Neural cell (in vitro differentiated cells): ENCODE data around the gene RBM33. TPM values are rescaled to one million over a fixed set of nuclear protein-coding genes. Genes with fewer than 3 reads are reported as not detected.

Experiments used
- H2AFZ ChIP-seq: fragments of 200-600, 300-800 bp; sonication (generic), shearing (Covaris generic); 2 replicates; pipeline ENCODE4 v1.6.0; 2014; ENCODE audit warnings: low read depth, mild to moderate bottlenecking, antibody characterized with exemption, low read length, moderate library complexity
- H3F3A ChIP-seq: fragments of 200-600 bp; shearing (Covaris generic); 2 replicates; pipeline ENCODE4 v1.6.1; 2016; ENCODE audit warnings: mild to moderate bottlenecking, moderate library complexity, mixed read lengths, antibody characterized with exemption, low read length; ENCODE audit not compliant: insufficient read depth, poor library complexity, severe bottlenecking
- H3K27ac ChIP-seq: fragments of 200-600, 300-800 bp; sonication (generic), shearing (Covaris generic); 2 replicates; pipeline ENCODE4 v1.5.1; 2014; ENCODE audit warnings: mild to moderate bottlenecking, low read length, moderate library complexity
- H3K27me3 ChIP-seq: fragments of 300-800, 200-600 bp; sonication (generic), shearing (Covaris generic); 2 replicates; pipeline ENCODE4 v1.6.0; 2014; ENCODE audit warnings: mild to moderate bottlenecking, low read depth, low read length, moderate library complexity; ENCODE audit not compliant: insufficient read depth
- H3K36me3 ChIP-seq: fragments of 300-800, 200-600 bp; sonication (generic), shearing (Covaris generic); 2 replicates; pipeline ENCODE4 v1.5.1; 2014; ENCODE audit warnings: mild to moderate bottlenecking, antibody characterized with exemption, low read length, moderate library complexity; ENCODE audit not compliant: insufficient read depth
- H3K4me2 ChIP-seq: fragments of 300-800, 200-600 bp; sonication (generic), shearing (Covaris generic); 2 replicates; pipeline ENCODE4 v1.6.0; 2014; ENCODE audit warnings: mild to moderate bottlenecking, low read length
- H3K4me3 ChIP-seq: fragments of 300-800, 200-600 bp; sonication (generic), shearing (Covaris generic); 2 replicates; pipeline ENCODE4 v1.5.1; 2014; ENCODE audit warnings: mild to moderate bottlenecking, low read length, moderate library complexity
- H3K79me2 ChIP-seq: fragments of 200-600 bp; shearing (Covaris generic); replicated peaks from 2 replicates; pipeline ENCODE4 v1.6.0; 2014; ENCODE audit warnings: mild to moderate bottlenecking, low read length, moderate library complexity; ENCODE audit not compliant: insufficient read depth
- H3K9ac ChIP-seq: fragments of 300-800, 200-600 bp; sonication (generic), shearing (Covaris generic); 2 replicates; pipeline ENCODE4 v1.6.1; 2016; ENCODE audit warnings: mild to moderate bottlenecking, low read length, mixed read lengths
- H3K9me2 ChIP-seq: fragments of 200-600 bp; shearing (Covaris generic); 2 replicates; pipeline ENCODE4 v1.6.1; 2016; ENCODE audit warnings: mild to moderate bottlenecking, low read length, mixed read lengths; ENCODE audit not compliant: insufficient read depth
- H3K9me3 ChIP-seq: fragments of 200-600, 300-800 bp; sonication (generic), shearing (Covaris generic); 2 replicates; pipeline ENCODE4 v1.6.1; 2016; ENCODE audit warnings: mild to moderate bottlenecking, mixed run types, low read length, moderate library complexity, mixed read lengths
- H4K20me1 ChIP-seq: fragments of 200-600 bp; shearing (Covaris generic); 2 replicates; pipeline ENCODE4 v1.6.1; 2016; ENCODE audit warnings: mild to moderate bottlenecking, mixed run types; ENCODE audit not compliant: insufficient read depth
- CTCF ChIP-seq: fragments of 450-650 bp; IDR thresholded peaks from 2 replicates; pipeline ENCODE4 v1.5.1; 2014; ENCODE audit warnings: antibody characterized with exemption, mild to moderate bottlenecking, moderate library complexity; ENCODE audit not compliant: poor library complexity, severe bottlenecking
- EP300 ChIP-seq: fragments of 450-650 bp; conservative IDR thresholded peaks from 2 replicates; pipeline ENCODE4 v1.6.1; 2014; ENCODE audit warnings: antibody characterized with exemption, mild to moderate bottlenecking, moderate library complexity; ENCODE audit not compliant: poor library complexity, severe bottlenecking
- EZH2 ChIP-seq: fragments of 200-600, 300-800 bp; shearing (Covaris generic), sonication (generic); IDR thresholded peaks from 2 replicates; pipeline ENCODE4 v1.6.1; 2014; ENCODE audit warnings: antibody characterized with exemption, low read length, borderline replicate concordance, mild to moderate bottlenecking; ENCODE audit not compliant: insufficient read depth, poor library complexity, severe bottlenecking
- MXI1 ChIP-seq: fragments of 450-650 bp; conservative IDR thresholded peaks from 2 replicates; pipeline ENCODE4 v1.6.1; 2014; ENCODE audit warnings: antibody characterized with exemption, mild to moderate bottlenecking; ENCODE audit not compliant: poor library complexity, severe bottlenecking
- POLR2AphosphoS5 ChIP-seq: IDR thresholded peaks from 2 replicates; pipeline ENCODE4 v1.6.1; 2012
- RAD21 ChIP-seq: fragments of 450-650 bp; conservative IDR thresholded peaks from 2 replicates; pipeline ENCODE4 v1.6.1; 2014; ENCODE audit warnings: antibody characterized with exemption, mild to moderate bottlenecking, moderate library complexity
- SMC3 ChIP-seq: fragments of 450-650 bp; conservative IDR thresholded peaks from 2 replicates; pipeline ENCODE4 v1.6.1; 2014; ENCODE audit warnings: antibody characterized with exemption, mild to moderate bottlenecking, moderate library complexity; ENCODE audit not compliant: poor library complexity
- TAF1 ChIP-seq: IDR thresholded peaks from 2 replicates; pipeline ENCODE4 v1.6.1; 2012; ENCODE audit warnings: low read depth
- polyA plus RNA-seq: library from polyadenylated mRNA; depleted of rRNA; stranded (reverse); fragments of >200 nt; gene quantifications from 2 replicates; pipeline ENCODE4 v1.2.3, GENCODE V29; 2014
- TF ChIP-seq, protein P1 (sequence below): IDR thresholded peaks from 2 replicates; pipeline ENCODE4 v1.6.1; 2012; ENCODE audit warnings: borderline replicate concordance

RBM33 gene
- polyA plus RNA-seq, 1 donor from 2014 or later, result 53.2 TPM

DNA sequence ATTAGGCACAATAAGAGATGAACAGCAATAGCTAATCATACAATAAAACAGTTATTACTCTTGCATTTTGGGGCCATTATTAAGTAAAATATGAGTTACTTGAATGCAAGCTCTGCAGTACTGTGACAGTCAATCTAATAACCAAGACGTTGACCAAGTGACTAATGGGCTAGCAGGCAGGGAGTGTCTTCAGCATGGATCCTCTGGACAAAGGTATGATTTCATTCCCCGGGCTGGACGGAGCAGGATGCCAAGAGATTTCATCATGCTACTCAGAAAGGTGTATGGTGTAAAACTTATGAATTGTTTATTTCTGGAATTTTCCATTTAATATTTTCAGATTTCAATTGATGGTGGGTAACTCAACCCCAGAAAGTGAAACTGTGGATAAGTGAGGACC, 86.9 kb downstream of the RBM33 start:
- Histone ChIP-seq H3K4me3 (no peak overlapping the region), H3K9me2 (no peaks in the 10 kb centered on the region), H3K36me3 (no peaks in the 10 kb centered on the region), H2AFZ (no peak overlapping the region), H3K27me3 (no peaks in the 10 kb centered on the region), H3K79me2 (peaks cover 14% of the 10 kb centered on the region), H3K4me2 (no peak overlapping the region), H4K20me1 (no peaks in the 10 kb centered on the region), H3K27ac (no peak overlapping the region), H3K9ac (no peak overlapping the region), H3F3A (no peaks in the 10 kb centered on the region), H3K9me3 (no peaks in the 10 kb centered on the region)
- TF ChIP-seq EP300 (no peak), POLR2AphosphoS5 (no peak), MXI1 (no peak), EZH2 (no peak), SMC3 (no peak), TAF1 (no peak), RAD21 (no peak), CTCF (no peak)
- TF ChIP-seq, protein P1, sequence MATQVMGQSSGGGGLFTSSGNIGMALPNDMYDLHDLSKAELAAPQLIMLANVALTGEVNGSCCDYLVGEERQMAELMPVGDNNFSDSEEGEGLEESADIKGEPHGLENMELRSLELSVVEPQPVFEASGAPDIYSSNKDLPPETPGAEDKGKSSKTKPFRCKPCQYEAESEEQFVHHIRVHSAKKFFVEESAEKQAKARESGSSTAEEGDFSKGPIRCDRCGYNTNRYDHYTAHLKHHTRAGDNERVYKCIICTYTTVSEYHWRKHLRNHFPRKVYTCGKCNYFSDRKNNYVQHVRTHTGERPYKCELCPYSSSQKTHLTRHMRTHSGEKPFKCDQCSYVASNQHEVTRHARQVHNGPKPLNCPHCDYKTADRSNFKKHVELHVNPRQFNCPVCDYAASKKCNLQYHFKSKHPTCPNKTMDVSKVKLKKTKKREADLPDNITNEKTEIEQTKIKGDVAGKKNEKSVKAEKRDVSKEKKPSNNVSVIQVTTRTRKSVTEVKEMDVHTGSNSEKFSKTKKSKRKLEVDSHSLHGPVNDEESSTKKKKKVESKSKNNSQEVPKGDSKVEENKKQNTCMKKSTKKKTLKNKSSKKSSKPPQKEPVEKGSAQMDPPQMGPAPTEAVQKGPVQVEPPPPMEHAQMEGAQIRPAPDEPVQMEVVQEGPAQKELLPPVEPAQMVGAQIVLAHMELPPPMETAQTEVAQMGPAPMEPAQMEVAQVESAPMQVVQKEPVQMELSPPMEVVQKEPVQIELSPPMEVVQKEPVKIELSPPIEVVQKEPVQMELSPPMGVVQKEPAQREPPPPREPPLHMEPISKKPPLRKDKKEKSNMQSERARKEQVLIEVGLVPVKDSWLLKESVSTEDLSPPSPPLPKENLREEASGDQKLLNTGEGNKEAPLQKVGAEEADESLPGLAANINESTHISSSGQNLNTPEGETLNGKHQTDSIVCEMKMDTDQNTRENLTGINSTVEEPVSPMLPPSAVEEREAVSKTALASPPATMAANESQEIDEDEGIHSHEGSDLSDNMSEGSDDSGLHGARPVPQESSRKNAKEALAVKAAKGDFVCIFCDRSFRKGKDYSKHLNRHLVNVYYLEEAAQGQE, result no peak

GRCh38 chr7:155731871-155732270, 87.4 kb downstream of the RBM33 start:
- TF ChIP-seq MXI1 (no peak), CTCF (no peak), EP300 (no peak), POLR2AphosphoS5 (no peak)
- Histone ChIP-seq H3K4me3 (no peak overlapping the region), H4K20me1 (no peaks in the 10 kb centered on the region), H3K4me2 (no peak overlapping the region), H3K79me2 (peaks cover 10% of the 10 kb centered on the region), H3K27me3 (no peaks in the 10 kb centered on the region), H3K9ac (no peak overlapping the region), H3K9me2 (no peaks in the 10 kb centered on the region), H3K27ac (no peak overlapping the region), H2AFZ (no peak overlapping the region), H3K36me3 (no peaks in the 10 kb centered on the region), H3F3A (no peaks in the 10 kb centered on the region), H3K9me3 (no peaks in the 10 kb centered on the region)
